ENCODE results near the gene DDX50. TPM values are rescaled to one million over a fixed set of nuclear protein-coding genes. Genes with fewer than 3 reads are reported as not detected.

DDX50 gene
- total RNA-seq, 1 experiment from 2014 or later, result 50.7 TPM

GRCh38 chr10:68895041-68895440 is 6.1 kb upstream of the DDX50 start:
- Histone ChIP-seq H3K4me2 (ENCODE audit: insufficient read depth, insufficient read length, low read length) (no peak overlapping the region), H2BK20ac (ENCODE audit: low read depth, low read length, poor library complexity, severe bottlenecking) (no peak overlapping the region), H3K56ac (ENCODE audit: insufficient read length, low read depth, low read length) (no peak overlapping the region), H2BK12ac (ENCODE audit: insufficient read length, low read depth, low read length) (no peak overlapping the region), H2AK5ac (ENCODE audit: insufficient read length, low read length) (no peak overlapping the region), H3K79me1 (ENCODE audit: insufficient read depth, low read depth, low read length, poor library complexity, severe bottlenecking) (no peaks in the 10 kb centered on the region), H3K14ac (ENCODE audit: insufficient read depth, low read length) (no peak overlapping the region), H3K23ac (ENCODE audit: insufficient read length, low read depth, low read length) (no peak overlapping the region), H2AFZ (ENCODE audit: low read length) (no peak overlapping the region), H2BK5ac (ENCODE audit: insufficient read length, low read length) (no peak overlapping the region), H2BK120ac (ENCODE audit: low read depth, low read length, poor library complexity, severe bottlenecking) (no peak overlapping the region), H4K91ac (ENCODE audit: insufficient read length, low read depth, low read length) (no peak overlapping the region), H4K5ac (ENCODE audit: insufficient read length, low read depth, low read length) (no peak overlapping the region), H3K27me3 (ENCODE audit: insufficient read depth, low read length) (no peaks in the 10 kb centered on the region), H2BK15ac (ENCODE audit: low read depth, low read length) (no peak overlapping the region), H3T11ph (ENCODE audit: low read length) (no peak overlapping the region), H3K79me2 (ENCODE audit: insufficient read depth, low read length) (no peaks in the 10 kb centered on the region), H3K4me1 (ENCODE audit: insufficient read depth, low read length) (no peaks in the 10 kb centered on the region), H3K4ac (ENCODE audit: low read depth, low read length) (no peak overlapping the region), H3K23me2 (ENCODE audit: insufficient read length, low read depth, low read length, poor library complexity, severe bottlenecking) (no peaks in the 10 kb centered on the region), H3K27ac (ENCODE audit: insufficient read length, low read depth, low read length) (no peak overlapping the region), H4K20me1 (ENCODE audit: control insufficient read depth, insufficient read depth, insufficient read length) (no peaks in the 10 kb centered on the region), H4K8ac (replicated peaks; ENCODE audit: insufficient read length, low read depth, low read length) (no peak overlapping the region), H3K9me3 (ENCODE audit: control insufficient read depth, low read depth, low read length) (no peaks in the 10 kb centered on the region), H3K18ac (ENCODE audit: insufficient read length, low read depth, low read length) (no peak overlapping the region), H3K9ac (ENCODE audit: extremely low read depth, insufficient read length, low read length) (no peak overlapping the region)
- Mint-ChIP-seq H3K4me3 (no peak overlapping the region), H3K9me3 (no peaks in the 10 kb centered on the region), H3K4me1 (peaks cover 2% of the 10 kb centered on the region in 2 experiments; a peak in 3 of 4 replicates), H3K27ac (no peak overlapping the region), H3K27me3 (ENCODE audit: low read depth) (peaks cover 2% of the 10 kb centered on the region), H3K36me3 (ENCODE audit: insufficient read depth in 1 of 3, low read depth in 3 of 3) (no peaks in the 10 kb centered on the region)
- no peak for TF ChIP-seq CTCF (conservative IDR thresholded peaks at IDR 0.05)
- no peak for DNase-seq
- no CpG with 5 or more reads among the region's 2 CpGs for WGBS (ENCODE audit: extremely low coverage, insufficient read length, low lambda C conversion rate)

Data from H9 (cell line).